IgD-negative memory B cell (primary cell): ENCODE results near the gene CES5A. TPM values are rescaled to one million over a fixed set of nuclear protein-coding genes. Genes with fewer than 3 reads are reported as not detected.
"Not testable (repeated sequence)": the region's sequence is repeated elsewhere in the genome, so short reads cannot be mapped to it uniquely, and the experiment has no call there.

Experiments used
- H3K27ac Mint-ChIP-seq, 3 donors: one replicate each; pipeline ENCODE4 v1.8.0; 2020 to 2022; ENCODE audit warnings: mild to moderate bottlenecking in 3 of 3, mixed read lengths in 3 of 3, moderate library complexity in 1 of 3
- H3K27me3 Mint-ChIP-seq: one replicate; pipeline ENCODE4 v1.8.0; 2021; ENCODE audit warnings: mixed read lengths
- H3K36me3 Mint-ChIP-seq: one replicate; pipeline ENCODE4 v1.8.0; 2020; ENCODE audit warnings: mild to moderate bottlenecking, mixed read lengths
- H3K4me1 Mint-ChIP-seq, 3 donors: one replicate each; pipeline ENCODE4 v1.8.0; 2020 to 2022; ENCODE audit warnings: mixed read lengths in 3 of 3, mild to moderate bottlenecking in 1 of 3
- H3K4me3 Mint-ChIP-seq, 4 donors: one replicate each; pipeline ENCODE4 v1.8.0; 2020 to 2022; ENCODE audit warnings: mild to moderate bottlenecking in 4 of 4, mixed read lengths in 4 of 4, moderate library complexity in 3 of 4
- H3K9me3 Mint-ChIP-seq, 3 donors: one replicate each; pipeline ENCODE4 v1.8.0; 2020 to 2021; ENCODE audit warnings: mixed read lengths in 3 of 3, mild to moderate bottlenecking in 1 of 3
- polyA plus RNA-seq: library from polyadenylated mRNA; unstranded; fragments of 300-500 nt; fragmentation: Illumina TruSeq; gene quantifications from one replicate; pipeline ENCODE4 v1.2.3, GENCODE V29; 2021

Gene CES5A
- polyA plus RNA-seq, 1 donor from 2014 or later: not detected

- Mint-ChIP-seq H3K36me3 (peaks cover 2% of the 10 kb centered on the region), H3K27me3 (peaks cover 2% of the 10 kb centered on the region), H3K4me3 (no peak overlapping the region), H3K4me1 (no peaks in the 10 kb centered on the region), H3K27ac (no peak overlapping the region), H3K9me3 (peaks cover 5 to 24% (median 8%) of the 10 kb centered on the region in 3 donors)
Measured at GRCh38 chr16:55901566-55902217, 26.5 kb upstream of the CES5A start.

GRCh38 chr16:55900616-55901393 lies 25.6 kb upstream of the CES5A start:
- peaks cover 5 to 28% (median 12%) of the 10 kb centered on the region in 3 donors for H3K9me3 Mint-ChIP-seq
- no peak overlapping the region for H3K4me3 Mint-ChIP-seq
- no peak overlapping the region for H3K27ac Mint-ChIP-seq
- H3K27me3 Mint-ChIP-seq: peaks cover 2% of the 10 kb centered on the region
- H3K36me3 Mint-ChIP-seq: peaks cover 2% of the 10 kb centered on the region
- no peaks in the 10 kb centered on the region for H3K4me1 Mint-ChIP-seq

GRCh38 chr16:55899857-55900256 lies 24.7 kb upstream of the CES5A start:
- Mint-ChIP-seq H3K36me3 (peaks cover 2% of the 10 kb centered on the region), H3K4me3 (no peak overlapping the region), H3K4me1 (no peaks in the 10 kb centered on the region), H3K27me3 (peaks cover 2% of the 10 kb centered on the region), H3K9me3 (peaks cover 10 to 32% (median 14%) of the 10 kb centered on the region in 3 donors), H3K27ac (no peak overlapping the region)

- Mint-ChIP-seq H3K4me3 (no peak overlapping the region), H3K27ac (no peak overlapping the region), H3K9me3 (peaks cover 6 to 21% (median 8%) of the 10 kb centered on the region in 3 donors), H3K4me1 (no peaks in the 10 kb centered on the region), H3K27me3 (no peaks in the 10 kb centered on the region), H3K36me3 (peaks cover 3% of the 10 kb centered on the region)
Measured at GRCh38 chr16:55898592-55898991, 23.4 kb upstream of the CES5A start.

- H3K4me3 Mint-ChIP-seq: no peak overlapping the region
- H3K9me3 Mint-ChIP-seq: peaks cover 11 to 44% (median 32%) of the 10 kb centered on the region in 3 donors
- no peaks in the 10 kb centered on the region for H3K4me1 Mint-ChIP-seq
- H3K36me3 Mint-ChIP-seq: peaks cover 3% of the 10 kb centered on the region
- H3K27ac Mint-ChIP-seq: no peak overlapping the region
- H3K27me3 Mint-ChIP-seq: no peaks in the 10 kb centered on the region
Measured at GRCh38 chr16:55892821-55893220, 17.6 kb upstream of the CES5A start.

GRCh38 chr16:55889518-55889917 lies 14.3 kb upstream of the CES5A start:
- H3K27ac Mint-ChIP-seq: no peak overlapping the region
- peaks cover 5 to 37% (median 28%) of the 10 kb centered on the region in 3 donors for H3K9me3 Mint-ChIP-seq
- H3K4me1 Mint-ChIP-seq: no peaks in the 10 kb centered on the region
- H3K27me3 Mint-ChIP-seq: peaks cover 2% of the 10 kb centered on the region
- peaks cover 3% of the 10 kb centered on the region for H3K36me3 Mint-ChIP-seq
- no peak overlapping the region for H3K4me3 Mint-ChIP-seq

- Mint-ChIP-seq H3K4me3 (no peak overlapping the region), H3K9me3 (peaks cover 5 to 36% (median 27%) of the 10 kb centered on the region in 3 donors), H3K27ac (no peak overlapping the region), H3K4me1 (no peaks in the 10 kb centered on the region), H3K27me3 (peaks cover 2% of the 10 kb centered on the region), H3K36me3 (peaks cover 2% of the 10 kb centered on the region)
Measured at GRCh38 chr16:55888546-55888945, 13.4 kb upstream of the CES5A start.

GRCh38 chr16:55876854-55877253 lies 1.7 kb upstream of the CES5A start:
- peaks cover 9% of the 10 kb centered on the region for H3K27me3 Mint-ChIP-seq
- peaks cover 0 to 3% (median 0%) of the 10 kb centered on the region in 3 donors for H3K4me1 Mint-ChIP-seq
- no peaks in the 10 kb centered on the region for H3K36me3 Mint-ChIP-seq
- H3K27ac Mint-ChIP-seq: no peak overlapping the region
- peaks cover 0 to 2% (median 0%) of the 10 kb centered on the region in 3 donors for H3K9me3 Mint-ChIP-seq
- no peak overlapping the region for H3K4me3 Mint-ChIP-seq

- Mint-ChIP-seq H3K4me1 (peaks cover 0 to 3% (median 0%) of the 10 kb centered on the region in 3 donors), H3K9me3 (peaks cover 0 to 2% (median 0%) of the 10 kb centered on the region in 3 donors), H3K36me3 (peaks cover 3% of the 10 kb centered on the region), H3K27me3 (peaks cover 12% of the 10 kb centered on the region), H3K27ac (no peak overlapping the region), H3K4me3 (no peak overlapping the region)
Measured at GRCh38 chr16:55873122-55873521, 2.1 kb downstream of the CES5A start.

GRCh38 chr16:55872130-55872529 lies 3.0 kb downstream of the CES5A start:
- peaks cover 0 to 3% (median 0%) of the 10 kb centered on the region in 3 donors for H3K4me1 Mint-ChIP-seq
- no peak overlapping the region for H3K4me3 Mint-ChIP-seq
- H3K36me3 Mint-ChIP-seq: peaks cover 3% of the 10 kb centered on the region
- peaks cover 0 to 2% (median 0%) of the 10 kb centered on the region in 3 donors for H3K9me3 Mint-ChIP-seq
- peaks cover 13% of the 10 kb centered on the region for H3K27me3 Mint-ChIP-seq
- no peak overlapping the region for H3K27ac Mint-ChIP-seq

- Mint-ChIP-seq H3K36me3 (peaks cover 3% of the 10 kb centered on the region), H3K27ac (no peak overlapping the region), H3K27me3 (peaks cover 13% of the 10 kb centered on the region), H3K4me3 (no peak overlapping the region), H3K9me3 (peaks cover 0 to 2% (median 0%) of the 10 kb centered on the region in 3 donors), H3K4me1 (peaks cover 0 to 3% (median 0%) of the 10 kb centered on the region in 3 donors)
Measured at GRCh38 chr16:55871411-55872038, 3.6 kb downstream of the CES5A start.

- Mint-ChIP-seq H3K27me3 (peaks cover 10% of the 10 kb centered on the region), H3K4me3 (no peak overlapping the region), H3K4me1 (no peaks in the 10 kb centered on the region), H3K27ac (no peak overlapping the region), H3K9me3 (peaks cover 0 to 2% (median 0%) of the 10 kb centered on the region in 3 donors), H3K36me3 (peaks cover 3% of the 10 kb centered on the region)
Measured at GRCh38 chr16:55868980-55869379, 6.2 kb downstream of the CES5A start.

- Mint-ChIP-seq H3K9me3 (peaks cover 0 to 2% (median 0%) of the 10 kb centered on the region in 3 donors), H3K4me1 (no peaks in the 10 kb centered on the region), H3K4me3 (no peak overlapping the region), H3K27me3 (peaks cover 10% of the 10 kb centered on the region), H3K27ac (no peak overlapping the region), H3K36me3 (peaks cover 3% of the 10 kb centered on the region)
Measured at GRCh38 chr16:55868137-55868536, 7.0 kb downstream of the CES5A start.

GRCh38 chr16:55861288-55861687 lies 13.9 kb downstream of the CES5A start:
- no peak overlapping the region for H3K4me3 Mint-ChIP-seq
- H3K27ac Mint-ChIP-seq: no peak overlapping the region
- no peaks in the 10 kb centered on the region for H3K4me1 Mint-ChIP-seq
- no peaks in the 10 kb centered on the region for H3K9me3 Mint-ChIP-seq
- no peaks in the 10 kb centered on the region for H3K36me3 Mint-ChIP-seq
- H3K27me3 Mint-ChIP-seq: peaks cover 3% of the 10 kb centered on the region

- H3K27ac Mint-ChIP-seq, H3K9me3 Mint-ChIP-seq, H3K27me3 Mint-ChIP-seq, H3K36me3 Mint-ChIP-seq, H3K4me1 Mint-ChIP-seq: not testable (repeated sequence)
- H3K4me3 Mint-ChIP-seq: peak overlapping the region in 1 of 4 donors; percentile 30
Measured at GRCh38 chr16:55857650-55858049, 17.5 kb downstream of the CES5A start.
